NCI-H1092 (cell line): ENCODE results near the gene SLMAP.
A peak's percentile ranks its signal among the peaks of the same experiment; 100 is the strongest.

Source experiments
- DNase-seq: peaks from one replicate; lab custom pipeline; 2025; lab: John Stamatoyannopoulos, UW

SLMAP gene

DNA sequence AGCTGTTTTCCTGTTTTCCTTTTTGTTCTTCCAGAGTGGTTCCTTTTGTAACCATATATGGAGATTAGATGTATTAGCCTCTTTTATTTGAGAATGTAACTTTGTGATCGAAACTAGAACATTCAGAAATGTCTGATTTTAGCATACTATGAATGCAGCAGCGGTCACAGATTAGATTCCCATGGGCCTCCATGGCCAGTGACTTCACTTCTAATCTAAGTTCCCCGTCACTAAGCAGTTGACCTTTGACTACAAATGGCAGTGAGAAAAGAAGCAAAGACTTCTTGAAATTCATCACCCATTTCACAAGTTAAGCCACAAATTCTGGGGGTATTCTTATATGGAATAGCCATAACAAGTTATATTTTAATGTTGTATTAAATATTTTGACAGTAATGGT, 137.6 kb downstream of the SLMAP start:
- DNase-seq, result no peak

DNA sequence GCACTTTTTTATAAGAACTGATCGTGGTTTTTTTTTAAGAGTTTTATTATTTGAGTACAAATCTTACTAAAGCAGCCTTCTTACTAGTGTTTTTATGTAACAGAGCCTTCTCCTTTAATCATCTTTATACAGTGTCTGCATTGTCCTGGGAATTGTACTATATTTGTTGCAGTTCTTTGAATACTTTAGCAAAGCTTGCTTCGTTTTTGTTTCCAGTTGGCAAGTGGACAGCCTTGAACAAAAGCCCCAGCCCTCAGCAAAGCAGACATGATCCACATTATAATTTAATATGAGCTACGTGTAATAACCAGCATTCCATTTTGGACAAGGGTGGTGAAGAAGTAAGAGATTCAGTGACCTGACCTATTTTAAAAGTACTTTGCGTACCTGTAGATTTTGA, 139.9 kb downstream of the SLMAP start:
- DNase-seq, result no peak

DNA sequence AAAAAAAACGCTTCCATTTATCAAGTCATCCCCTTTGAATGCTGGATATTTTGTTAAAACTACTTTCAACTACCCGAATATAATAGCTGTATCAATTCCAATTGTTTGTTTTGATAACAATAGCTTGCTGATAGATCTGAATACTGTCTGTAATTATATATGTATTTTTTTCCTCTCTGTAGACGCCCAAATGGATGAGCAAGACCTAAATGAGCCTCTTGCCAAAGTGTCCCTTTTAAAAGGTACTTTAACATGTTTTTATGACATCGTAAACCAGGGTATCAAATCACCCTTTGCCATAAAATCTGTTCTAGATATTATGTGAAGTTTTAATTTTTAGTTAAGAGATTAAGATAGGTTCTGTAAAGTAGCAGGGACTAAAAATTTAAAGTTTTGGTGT, 140.6 kb downstream of the SLMAP start:
- DNase-seq, result peak; percentile 1

DNA sequence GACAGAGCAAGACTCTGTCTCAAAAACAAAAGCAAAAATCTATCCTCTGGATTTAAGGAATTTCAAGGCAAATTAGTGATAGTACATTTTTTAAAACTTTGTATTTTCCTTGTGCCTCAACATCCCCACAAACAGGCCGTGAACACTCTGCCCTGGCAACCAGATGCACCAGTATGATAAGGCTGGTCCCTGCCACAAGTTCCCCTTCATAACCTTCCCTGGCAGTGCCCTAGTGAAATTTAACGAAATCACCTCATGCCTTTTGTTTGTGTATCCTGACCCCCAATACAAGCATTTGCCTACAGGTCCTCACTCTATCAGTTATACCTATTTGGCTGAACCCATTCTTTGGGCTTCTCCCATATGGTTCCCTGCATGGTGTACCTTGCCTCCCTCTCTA, 144.7 kb downstream of the SLMAP start:
- no peak for DNase-seq

DNA sequence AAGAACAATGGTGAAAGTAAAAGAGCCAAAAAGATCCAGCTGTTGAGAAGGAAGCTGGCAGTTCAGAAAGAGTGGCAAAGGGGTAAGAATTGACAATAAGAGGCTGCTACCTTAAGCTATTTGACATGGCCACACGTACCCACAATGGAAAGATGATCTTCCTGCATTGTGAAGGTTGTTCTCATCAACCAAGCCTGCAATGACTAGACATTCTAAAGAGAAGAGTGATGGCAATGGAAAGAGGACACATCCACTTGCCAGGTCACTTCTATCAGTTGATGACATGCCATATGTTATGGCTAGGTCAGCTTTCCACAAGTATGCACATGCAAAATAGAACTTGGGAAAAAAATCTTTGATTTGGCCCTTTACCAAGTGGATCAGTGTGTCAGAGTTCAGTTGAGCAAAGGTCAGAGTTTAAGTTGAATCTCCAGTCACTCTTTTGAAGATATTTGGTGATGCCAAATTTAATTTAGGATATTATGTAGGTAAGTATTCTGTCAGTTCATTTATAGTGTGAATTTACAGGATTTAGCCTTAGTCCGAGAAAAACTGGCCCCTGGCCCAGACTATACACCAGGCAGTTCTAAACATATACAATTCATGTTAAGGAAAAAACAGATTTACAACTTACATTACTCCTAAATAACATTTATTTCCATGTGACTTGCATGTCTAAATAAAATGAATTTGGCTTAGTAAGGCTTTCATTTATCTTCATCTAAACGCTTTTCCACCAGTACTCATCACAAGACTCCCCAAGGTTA, 147.2 kb downstream of the SLMAP start:
- no peak for DNase-seq

DNA sequence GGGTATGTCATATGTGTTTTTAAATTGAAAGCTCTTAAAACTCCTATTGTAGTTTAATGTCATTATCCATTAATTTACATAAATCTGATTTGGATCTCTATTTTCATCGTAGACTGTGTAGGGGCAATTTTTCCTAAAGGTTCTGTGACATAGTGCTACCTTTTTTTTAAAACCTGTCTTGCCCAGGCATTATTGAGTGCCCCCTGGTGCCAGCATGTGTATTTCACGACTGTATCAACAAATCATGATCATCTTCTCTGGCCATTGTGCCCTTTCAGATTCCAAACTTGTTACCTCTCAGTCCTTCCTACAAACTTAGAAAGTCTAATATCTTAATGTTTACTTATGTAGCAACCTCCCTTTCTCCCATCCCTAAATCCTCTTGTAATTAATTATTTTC, 154.9 kb downstream of the SLMAP start:
- no peak for DNase-seq

DNA sequence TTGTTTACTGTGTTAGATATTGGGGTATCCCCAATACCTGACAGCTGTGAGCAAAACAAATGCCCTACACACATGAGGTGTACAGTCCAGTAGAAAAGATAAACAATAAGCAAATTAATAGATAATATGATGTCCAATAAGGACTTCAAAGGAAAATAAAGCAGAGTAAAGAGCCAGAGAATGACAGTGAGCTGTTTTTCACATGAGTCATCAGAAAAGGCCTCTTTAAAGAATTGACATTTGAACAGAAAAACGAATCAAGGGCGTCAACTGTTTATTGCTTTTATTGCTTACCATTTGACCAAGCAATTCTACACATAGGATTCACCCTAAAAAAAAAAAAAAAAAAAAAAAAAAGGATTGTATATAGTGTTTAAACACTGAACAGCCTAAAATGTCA, 155.5 kb downstream of the SLMAP start:
- DNase-seq, result no peak

DNA sequence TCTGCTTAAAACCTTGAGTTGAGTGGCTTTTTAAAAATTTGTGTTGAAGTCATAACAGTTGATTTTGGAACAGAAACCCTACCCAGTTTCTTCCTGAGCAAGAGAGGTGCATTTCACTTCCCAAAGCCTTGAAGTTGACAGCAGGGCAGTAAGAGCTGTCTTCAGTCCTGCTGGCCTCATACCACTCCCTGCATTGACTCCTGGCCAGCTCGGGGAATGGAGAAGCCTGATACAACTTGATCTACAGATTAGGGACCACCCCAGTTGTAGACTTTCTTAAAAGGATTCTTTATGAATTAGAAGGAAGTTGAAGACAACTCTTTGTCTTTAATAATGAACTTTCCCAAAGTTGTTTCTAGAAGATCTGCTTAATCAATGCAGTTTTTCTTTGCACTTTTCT, 161.5 kb downstream of the SLMAP start:
- no peak for DNase-seq

DNA sequence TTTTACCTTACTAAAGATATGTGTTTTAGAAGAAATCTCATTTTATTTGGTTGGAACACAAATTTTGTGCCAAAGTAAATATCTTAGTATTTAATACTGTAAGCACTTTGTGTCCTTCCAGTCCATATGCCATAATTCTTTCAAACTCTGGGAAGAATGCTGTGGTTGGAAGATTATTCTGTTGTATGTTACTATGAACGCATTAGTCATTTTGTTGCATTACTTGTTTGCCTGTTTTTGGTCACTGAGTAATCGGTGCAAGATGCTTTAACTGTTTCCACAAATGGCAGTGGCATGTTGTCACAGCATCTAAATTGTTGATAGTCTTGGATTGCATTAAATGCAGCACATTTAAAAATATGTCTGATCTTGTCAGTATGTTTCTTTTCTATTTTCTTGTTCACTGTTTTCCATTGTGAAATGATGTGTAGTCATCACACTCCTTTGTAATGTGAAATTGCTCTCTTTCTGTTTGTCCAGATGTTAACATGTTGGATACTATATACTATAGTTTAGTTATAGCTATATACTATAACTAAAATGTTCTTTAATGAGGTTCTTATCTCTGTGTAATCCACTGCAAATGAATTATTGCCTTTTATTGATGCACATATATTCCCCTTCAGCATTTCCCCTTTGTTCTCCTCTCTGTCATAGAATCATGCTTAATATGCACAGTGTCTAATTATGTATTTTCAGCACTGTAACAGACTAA, 162.2 kb downstream of the SLMAP start:
- DNase-seq, result no peak

DNA sequence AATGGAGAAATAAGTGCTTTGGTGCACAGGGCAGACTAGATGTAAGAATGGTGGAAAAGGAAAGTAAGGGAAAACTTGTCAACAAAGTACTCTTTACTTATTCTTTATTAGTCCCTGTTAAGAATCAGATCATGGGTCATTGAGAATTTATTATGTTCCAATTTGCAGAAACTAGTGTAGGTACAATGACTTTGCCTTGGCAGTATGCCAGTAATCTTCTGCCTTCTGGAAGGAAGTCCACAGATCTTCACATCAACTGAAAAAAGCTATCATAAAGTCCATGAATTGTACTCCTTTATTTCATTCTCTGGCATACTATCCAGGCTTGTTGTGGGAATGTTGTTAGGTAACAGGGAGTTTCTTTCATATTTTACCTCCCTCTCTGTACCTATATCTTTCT, 163.9 kb downstream of the SLMAP start:
- DNase-seq, result no peak

DNA sequence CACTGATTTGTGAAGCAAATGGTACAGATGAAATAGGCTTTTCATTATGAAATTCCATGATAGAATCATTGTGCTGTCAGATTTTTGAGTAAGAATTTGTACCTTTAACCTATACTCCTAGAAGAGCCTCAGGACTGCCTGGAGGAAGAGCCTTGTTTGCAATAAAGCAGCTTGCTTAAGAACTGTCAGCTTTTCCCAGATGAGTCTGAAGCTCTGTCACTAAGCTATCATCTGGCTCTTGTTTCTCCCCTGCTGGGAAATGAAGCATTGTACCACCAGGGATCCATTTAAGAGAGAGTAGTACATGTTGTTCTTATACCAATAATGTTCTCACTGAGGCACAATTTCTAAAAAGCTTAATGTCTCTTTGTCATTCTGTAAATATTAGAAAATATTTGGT, 167.0 kb downstream of the SLMAP start:
- DNase-seq, result no peak

DNA sequence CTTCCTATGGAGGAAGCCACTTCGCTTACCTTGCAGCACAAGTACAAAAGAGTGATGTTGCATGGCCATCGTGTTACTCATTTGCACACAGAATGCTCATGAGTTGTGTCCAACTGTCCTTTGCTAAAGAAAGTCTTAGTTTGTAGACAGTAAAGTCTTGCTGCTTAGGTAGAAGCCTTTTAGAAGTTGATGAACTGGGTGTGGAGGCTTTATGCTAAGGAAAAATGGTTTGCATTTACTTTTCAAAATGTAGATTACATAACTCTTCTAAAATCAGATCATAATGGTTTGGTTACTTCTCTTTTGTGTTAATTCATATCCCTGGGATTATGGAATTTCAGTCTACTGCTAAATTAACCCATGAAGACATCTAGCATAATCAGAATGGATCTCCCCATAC, 167.6 kb downstream of the SLMAP start:
- DNase-seq, result no peak

DNA sequence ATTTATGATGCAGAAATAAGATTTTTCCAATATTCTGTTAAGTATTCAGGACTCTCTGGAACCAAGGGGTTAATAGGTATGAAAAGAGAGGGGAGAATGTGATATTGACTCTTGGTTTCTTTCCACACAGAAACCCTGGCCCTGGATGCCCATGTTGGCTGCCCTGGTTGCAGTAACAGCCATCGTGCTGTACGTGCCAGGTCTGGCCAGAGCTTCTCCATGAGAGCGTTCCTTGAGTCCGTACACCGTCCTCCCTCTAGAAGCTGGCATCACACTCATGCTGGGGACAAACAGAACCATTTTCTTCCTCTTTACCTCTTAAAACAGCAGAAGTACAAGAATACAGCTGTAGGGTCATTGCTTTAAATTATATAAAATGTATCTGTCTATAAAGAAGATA, 171.1 kb downstream of the SLMAP start:
- DNase-seq, result no peak

DNA sequence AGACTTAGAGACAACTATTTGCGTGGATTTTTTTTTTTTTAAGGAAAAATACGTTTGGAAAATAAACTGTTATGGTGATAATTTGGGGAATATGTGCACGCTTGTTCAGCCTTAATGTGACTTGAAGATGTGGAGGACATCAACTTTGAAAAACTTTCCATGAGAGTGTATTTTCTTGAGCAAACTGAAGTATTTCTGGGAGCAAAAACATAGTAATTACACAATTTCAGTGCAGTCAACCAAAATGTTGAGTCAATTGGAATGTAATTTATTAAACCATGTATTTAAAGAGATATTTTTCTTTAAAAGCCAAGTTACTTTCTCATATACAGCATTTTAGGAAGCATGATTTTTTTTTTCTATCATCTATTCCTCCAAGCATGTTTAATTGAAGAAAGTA, 171.8 kb downstream of the SLMAP start:
- no peak for DNase-seq

DNA sequence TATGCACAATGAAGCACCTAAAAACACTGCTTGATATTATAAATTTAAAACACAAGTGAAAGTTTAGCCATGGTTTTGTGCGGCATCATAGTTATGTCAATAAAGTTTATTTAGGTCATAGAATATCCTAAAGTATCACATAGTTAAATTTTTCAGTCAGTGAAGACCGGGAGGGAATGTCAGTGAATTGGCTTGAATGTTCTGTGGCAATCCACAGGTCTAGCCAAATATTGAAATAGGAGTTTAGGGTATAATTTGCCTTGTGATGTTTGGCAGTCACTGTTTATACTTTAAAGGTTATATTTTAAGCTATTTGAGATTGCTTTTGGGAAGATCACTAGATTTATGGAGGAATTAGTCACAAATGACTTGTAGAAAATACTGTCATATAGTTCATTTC, 172.4 kb downstream of the SLMAP start:
- no peak for DNase-seq

DNA sequence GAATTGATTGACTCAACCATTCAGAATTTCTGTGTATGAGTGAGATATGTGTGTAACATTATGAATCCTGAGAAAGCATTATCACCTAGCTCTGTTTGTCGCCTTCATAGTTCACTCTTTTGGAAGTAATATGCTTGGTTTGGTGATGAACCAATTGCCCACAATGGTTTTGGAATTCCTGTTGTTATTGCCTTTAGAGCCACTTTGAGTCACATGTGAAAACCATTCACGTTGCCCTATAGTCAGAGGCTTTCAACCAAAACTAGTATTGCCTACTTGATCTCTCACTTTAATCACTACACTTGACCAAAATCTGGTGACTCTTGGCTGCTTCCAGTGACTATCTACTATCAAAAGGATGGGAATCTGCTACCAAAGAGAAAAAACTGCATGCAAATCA, 173.9 kb downstream of the SLMAP start:
- no peak for DNase-seq

DNA sequence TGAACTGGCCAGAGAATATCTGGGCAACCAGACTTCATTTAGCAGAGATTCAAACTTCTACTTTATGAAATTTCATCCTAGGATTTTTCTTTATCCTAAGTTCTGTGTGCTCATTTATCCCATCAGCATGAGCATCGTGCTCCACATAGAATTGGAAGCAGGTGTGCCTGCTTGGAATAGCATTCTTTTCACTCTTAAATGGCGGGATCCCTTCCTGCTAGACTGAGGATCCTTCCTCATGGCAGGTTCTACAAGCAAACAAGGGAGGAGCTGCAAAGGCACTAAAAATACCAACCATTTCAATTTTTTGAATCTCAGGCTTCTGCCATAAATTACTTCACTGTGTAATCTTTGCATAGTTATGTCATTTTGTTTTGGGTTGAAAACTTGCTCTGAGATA, 177.5 kb downstream of the SLMAP start:
- DNase-seq, result no peak

DNA sequence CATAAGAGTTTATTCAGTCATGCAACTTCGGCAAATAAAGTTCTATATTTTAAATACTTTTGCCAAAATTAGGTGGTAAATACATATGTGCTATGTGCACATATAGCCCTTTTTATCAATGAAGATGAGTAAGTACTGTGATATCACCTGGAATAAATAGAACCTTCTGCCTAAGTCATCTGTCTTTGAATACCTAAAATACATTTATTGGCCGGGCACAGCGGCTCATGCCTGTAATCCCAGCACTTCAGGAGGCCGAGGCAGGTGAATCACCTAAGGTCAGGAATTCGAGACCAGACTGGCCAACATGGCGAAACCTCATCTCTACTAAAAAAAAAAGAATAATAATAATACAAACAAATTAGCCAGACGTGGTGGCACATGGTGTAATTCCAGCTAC, 178.3 kb downstream of the SLMAP start:
- no peak for DNase-seq

DNA sequence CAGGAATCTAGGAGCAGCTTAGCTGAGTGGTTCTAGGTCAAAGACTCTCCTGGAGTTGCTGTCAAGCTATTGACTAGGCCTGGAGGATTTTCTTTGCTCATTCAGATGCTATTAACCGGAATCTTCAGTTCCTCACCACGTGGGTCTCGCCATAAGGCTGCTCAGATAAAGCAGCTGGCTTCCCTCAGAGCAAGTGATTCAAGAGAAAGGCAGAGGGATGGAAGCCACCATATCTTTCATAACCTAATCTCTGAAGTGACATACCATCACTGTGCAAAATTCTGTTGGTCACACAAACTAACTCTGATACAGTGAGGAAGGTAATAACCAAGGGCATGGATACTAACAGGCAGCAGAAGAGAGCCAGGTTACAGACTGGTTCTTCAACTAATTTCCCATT, 179.4 kb downstream of the SLMAP start:
- no peak for DNase-seq

DNA sequence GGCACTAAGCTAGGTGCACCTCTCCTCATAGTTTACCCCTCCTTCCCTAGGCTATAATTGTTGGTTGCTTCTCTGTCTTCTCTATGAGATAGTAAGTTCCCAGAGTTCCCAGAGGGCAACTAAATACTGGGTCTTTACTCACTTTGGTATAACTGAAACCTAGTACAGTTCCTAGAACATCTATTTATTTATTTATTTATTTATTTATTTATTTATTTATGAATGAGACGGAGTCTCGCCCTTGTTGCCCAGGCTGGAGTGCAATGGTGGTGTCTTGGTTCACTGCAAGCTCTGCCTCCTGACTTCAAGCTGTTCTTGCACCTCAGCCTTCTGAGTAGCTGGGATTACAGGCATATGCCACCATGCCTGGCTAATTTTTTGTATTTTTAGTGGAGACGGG, 181.0 kb downstream of the SLMAP start:
- no peak for DNase-seq

DNA sequence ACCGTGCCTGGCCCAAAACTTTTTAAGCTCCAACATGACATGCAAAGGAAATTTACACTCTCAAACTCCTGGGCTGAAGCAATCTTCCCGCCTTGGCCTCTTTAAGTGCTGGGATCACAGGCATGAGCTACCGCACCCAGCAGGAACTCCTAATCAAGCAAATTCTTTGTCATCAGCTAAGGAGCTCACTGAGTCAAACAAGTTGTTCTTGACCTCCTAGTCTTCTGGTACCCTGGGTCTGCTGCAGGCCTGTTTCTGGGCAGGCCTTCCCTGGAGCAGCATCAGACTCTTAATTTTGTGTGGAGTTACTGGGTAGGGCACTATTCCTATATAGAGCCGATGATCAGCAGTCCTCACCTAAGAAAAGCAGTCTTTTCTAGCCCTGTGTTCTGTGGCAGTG, 183.7 kb downstream of the SLMAP start:
- DNase-seq, result no peak

DNA sequence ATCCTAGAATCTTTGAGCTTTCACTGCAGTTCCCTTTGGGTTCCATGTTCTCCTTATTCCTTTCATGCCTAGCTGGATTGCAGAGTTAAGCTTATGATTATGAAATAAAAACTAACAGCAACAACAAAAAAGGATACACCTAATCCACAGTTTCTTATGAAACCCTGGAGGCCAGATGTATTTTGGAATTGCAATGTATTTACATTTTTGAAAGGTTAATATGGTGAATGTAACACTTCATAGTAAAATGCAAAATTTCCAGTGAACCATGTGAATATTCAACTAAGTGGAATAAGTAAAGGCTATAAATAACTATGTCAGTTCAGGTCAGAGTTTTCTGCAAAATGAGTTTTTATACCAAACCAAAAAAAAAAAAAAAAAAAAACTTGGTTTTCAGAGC, 186.3 kb downstream of the SLMAP start:
- no peak for DNase-seq

DNA sequence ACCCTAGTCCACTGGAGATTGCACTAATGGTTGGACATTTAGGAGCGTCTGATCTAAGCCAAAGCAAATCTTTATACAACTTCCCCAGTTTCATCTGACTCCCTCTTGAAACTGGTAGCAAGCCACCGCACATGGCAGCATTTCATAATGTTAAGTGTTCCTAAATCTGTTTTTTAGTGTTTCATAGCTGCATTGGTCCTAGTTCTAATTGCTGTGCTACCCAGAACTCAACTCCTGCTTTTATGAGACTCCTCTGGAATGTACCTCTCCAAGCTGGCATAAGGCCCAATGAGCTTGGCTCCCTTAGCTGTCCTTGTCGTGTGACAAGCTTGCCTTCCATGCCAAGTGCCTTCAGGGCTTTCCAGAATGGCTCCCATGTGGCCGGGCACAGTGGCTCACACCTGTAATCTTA, 186.8 kb downstream of the SLMAP start:
- DNase-seq, result no peak
